OCI-LY1 (cell line): ENCODE measurements around the gene RFPL1.

Experiments
- EZH2 ChIP-seq: fragments of 200-600 bp; sonication (generic), shearing (Covaris generic); IDR thresholded peaks from 2 replicates; pipeline ENCODE4 v1.8.0; 2017; ENCODE audit warnings: borderline replicate concordance, mixed run types, mild to moderate bottlenecking, antibody characterized with exemption, low read length, moderate library complexity, mixed read lengths
- TF ChIP-seq, protein P1 (sequence below): fragments of 200-600 bp; sonication (generic), shearing (Covaris generic); IDR thresholded peaks from 2 replicates; pipeline ENCODE4 v1.5.1; 2017; ENCODE audit warnings: mild to moderate bottlenecking, antibody characterized with exemption, low read length, moderate library complexity, mixed read lengths

DNA sequence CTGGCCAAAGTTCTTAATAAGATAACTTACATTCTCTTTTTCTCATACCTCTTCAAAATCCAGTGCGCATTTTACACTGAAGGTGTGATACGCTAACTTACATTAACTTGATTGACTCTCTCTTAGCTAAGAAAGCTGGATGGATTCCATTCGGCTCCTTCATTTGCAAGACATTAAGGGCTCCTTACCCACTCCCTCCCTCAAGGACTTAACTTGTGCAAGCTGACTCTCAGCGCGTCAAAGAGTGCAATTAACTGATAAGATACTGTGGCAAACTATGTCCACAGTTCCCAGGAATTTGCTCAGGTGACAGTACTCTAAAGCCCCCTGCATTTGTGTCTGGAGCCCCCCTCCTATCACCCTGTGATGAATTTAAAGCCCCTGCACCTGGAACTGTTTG lies 6.4 kb upstream of the RFPL1 start:
- TF ChIP-seq, protein P1, sequence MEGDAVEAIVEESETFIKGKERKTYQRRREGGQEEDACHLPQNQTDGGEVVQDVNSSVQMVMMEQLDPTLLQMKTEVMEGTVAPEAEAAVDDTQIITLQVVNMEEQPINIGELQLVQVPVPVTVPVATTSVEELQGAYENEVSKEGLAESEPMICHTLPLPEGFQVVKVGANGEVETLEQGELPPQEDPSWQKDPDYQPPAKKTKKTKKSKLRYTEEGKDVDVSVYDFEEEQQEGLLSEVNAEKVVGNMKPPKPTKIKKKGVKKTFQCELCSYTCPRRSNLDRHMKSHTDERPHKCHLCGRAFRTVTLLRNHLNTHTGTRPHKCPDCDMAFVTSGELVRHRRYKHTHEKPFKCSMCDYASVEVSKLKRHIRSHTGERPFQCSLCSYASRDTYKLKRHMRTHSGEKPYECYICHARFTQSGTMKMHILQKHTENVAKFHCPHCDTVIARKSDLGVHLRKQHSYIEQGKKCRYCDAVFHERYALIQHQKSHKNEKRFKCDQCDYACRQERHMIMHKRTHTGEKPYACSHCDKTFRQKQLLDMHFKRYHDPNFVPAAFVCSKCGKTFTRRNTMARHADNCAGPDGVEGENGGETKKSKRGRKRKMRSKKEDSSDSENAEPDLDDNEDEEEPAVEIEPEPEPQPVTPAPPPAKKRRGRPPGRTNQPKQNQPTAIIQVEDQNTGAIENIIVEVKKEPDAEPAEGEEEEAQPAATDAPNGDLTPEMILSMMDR: no peak
- TF ChIP-seq EZH2: no peak
